Measurements from ENCODE around the gene MTUS2. TPM values are rescaled to one million over a fixed set of nuclear protein-coding genes. Genes with fewer than 3 reads are reported as not detected.

The MTUS2 gene
- total RNA-seq, 1 experiment from 2014 or later = 0.10 TPM

- DNase-seq (ENCODE audit: low spot score) = no peak
Measured at GRCh38 chr13:29546662-29547061, 726.5 kb downstream of the MTUS2 start.

GRCh38 chr13:29547153-29547552 is 727.0 kb downstream of the MTUS2 start:
- no peak for DNase-seq (ENCODE audit: low spot score)

- peak; percentile 8 for DNase-seq (ENCODE audit: low spot score)
Measured at GRCh38 chr13:29548722-29549121, 728.6 kb downstream of the MTUS2 start.

DNA sequence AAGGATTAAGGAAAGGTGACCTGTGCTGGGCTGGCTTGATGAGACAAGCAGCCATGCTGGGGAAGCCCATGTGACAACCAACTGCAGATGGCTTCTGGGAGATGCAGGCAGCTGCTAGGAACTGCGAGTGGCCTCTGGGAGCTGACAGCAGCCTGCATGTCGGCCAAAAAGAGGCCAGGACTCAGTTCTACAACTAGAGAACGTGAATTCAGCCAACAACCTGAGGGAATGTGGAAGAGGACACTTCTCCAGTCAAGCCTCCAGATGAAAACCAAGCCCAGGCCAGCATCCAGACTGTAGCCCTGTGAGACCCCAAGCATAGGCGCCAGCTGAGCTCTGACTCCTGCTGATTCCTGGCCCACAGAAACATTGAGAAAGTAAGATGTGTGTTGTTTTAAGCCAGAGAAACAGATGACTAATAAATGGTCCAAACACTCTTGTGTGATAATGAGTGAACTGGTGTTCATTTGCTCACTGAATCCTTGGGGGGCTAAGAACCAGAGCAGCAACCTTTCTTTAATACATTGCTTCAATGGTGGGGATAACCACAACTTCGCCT is 730.4 kb downstream of the MTUS2 start:
- no peak for DNase-seq (ENCODE audit: low spot score)

DNA sequence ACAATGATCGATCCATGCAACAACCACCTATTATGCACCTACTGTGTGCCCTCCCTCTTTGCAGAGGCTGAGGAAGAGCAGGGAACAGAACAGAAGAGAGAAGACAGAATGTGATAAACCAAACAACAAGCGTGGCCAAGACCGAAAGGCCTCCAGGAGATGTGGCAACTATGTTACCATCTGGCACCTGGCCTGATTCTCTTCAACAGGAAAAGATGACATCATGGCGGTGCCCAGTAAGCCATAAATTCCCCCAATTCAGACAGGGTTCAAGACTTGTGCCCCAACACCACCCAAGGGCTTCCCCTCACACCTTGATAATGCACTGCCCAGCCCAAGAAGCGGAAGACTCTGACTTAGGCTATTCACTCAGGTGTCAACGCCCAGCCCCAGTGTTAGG is 731.1 kb downstream of the MTUS2 start:
- DNase-seq (ENCODE audit: low spot score) = no peak

Other genes starting within 250 kb of the MTUS2 start
- 135 and 234 TPM in 2 replicates for gene POMP, start 161.2 kb upstream of the MTUS2 start, total RNA-seq (2014; rRNA removed; shearing (Covaris generic))
- 26.7 and 28.3 TPM in 2 replicates for gene SLC46A3, start 101.4 kb upstream of the MTUS2 start, total RNA-seq (2014; rRNA removed; shearing (Covaris generic))